ENCODE data around the gene LNX2.
"Not testable (repeated sequence)": the region's sequence is repeated elsewhere in the genome, so short reads cannot be mapped to it uniquely, and the experiment has no call there.

LNX2 gene

DNA sequence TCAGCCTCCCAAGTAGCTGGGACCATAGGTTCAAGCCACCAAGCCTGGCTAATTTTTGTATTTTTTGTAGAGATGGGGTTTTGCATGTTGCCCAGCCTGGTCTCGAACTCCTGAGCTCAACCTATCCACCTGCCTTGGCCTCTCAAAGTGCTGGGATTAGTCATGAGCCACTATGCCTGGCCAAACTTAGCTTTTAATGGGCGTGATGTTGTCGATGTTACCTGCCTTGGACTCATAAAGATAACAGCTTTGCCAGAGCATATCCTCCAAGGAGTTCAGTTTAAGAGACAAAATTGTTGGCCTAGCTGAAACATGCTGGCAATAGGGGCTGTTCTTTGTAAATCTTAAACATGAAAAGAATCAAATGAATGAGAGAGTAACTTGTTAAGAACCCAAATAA is 14.5 kb upstream of the LNX2 start:
- H3K4me1 ChIP-seq (ENCODE audit: control insufficient read depth, insufficient read depth, low read length): no peaks in the 10 kb centered on the region
- H3K9ac ChIP-seq (ENCODE audit: low read length): no peak overlapping the region
- H3K4me3 ChIP-seq (ENCODE audit: low read length): no peak overlapping the region
- H3K36me3 ChIP-seq (ENCODE audit: control insufficient read depth, insufficient read depth, low read length): no peaks in the 10 kb centered on the region
- no peaks in the 10 kb centered on the region for H3K9me3 ChIP-seq (ENCODE audit: control insufficient read depth, low read length)
- H3K27me3 ChIP-seq (ENCODE audit: control insufficient read depth, insufficient read depth, low read length): no peaks in the 10 kb centered on the region

DNA sequence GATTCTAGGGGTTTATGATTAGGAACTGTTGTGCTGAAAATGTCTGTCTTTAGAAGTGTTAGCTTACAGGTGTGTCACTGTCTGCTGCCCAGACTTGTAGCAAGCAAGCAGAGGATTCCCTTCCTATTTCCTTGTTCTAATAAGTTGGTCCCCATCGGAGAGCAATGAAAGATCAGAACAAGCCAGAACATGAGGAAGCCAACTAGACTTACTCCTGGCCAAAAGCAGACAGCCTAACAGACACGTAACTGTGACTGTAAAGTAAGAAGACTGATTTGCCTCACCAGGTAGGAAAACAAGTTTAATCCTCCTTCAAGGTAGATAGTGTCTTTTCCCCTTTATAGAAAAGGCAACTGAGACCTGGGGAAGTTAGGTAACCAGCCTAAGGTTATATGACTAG is 13.9 kb upstream of the LNX2 start:
- Histone ChIP-seq H3K36me3 (ENCODE audit: control insufficient read depth, insufficient read depth, low read length) (no peaks in the 10 kb centered on the region), H3K4me3 (ENCODE audit: low read length) (no peak overlapping the region), H3K4me1 (ENCODE audit: control insufficient read depth, insufficient read depth, low read length) (no peaks in the 10 kb centered on the region), H3K9me3 (ENCODE audit: control insufficient read depth, low read length) (no peaks in the 10 kb centered on the region), H3K9ac (ENCODE audit: low read length) (no peak overlapping the region), H3K27me3 (ENCODE audit: control insufficient read depth, insufficient read depth, low read length) (no peaks in the 10 kb centered on the region)

DNA sequence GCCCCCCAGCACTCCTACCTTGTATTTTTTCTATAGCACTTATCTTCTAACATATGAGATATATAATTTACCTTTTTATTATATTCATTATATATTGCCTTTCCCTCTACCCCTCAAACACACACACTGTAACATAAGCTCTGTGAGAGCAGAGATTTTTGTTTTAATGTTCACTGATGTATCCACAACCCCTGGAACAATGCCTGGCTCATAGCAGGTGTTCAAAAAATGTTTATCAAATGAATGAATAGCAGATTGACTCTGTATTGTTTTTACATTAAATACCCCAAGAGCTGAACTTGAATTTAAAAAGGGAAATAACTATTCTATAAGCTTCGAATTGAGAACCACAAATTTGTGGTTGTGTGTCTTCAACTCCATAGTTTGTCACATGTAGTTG is 12.3 kb upstream of the LNX2 start:
- Histone ChIP-seq H3K27me3 (ENCODE audit: control insufficient read depth, insufficient read depth, low read length) (no peaks in the 10 kb centered on the region), H3K9me3 (ENCODE audit: control insufficient read depth, low read length) (no peaks in the 10 kb centered on the region), H3K36me3 (ENCODE audit: control insufficient read depth, insufficient read depth, low read length) (no peaks in the 10 kb centered on the region), H3K4me3 (ENCODE audit: low read length) (no peak overlapping the region), H3K4me1 (ENCODE audit: control insufficient read depth, insufficient read depth, low read length) (no peaks in the 10 kb centered on the region), H3K9ac (ENCODE audit: low read length) (no peak overlapping the region)

DNA sequence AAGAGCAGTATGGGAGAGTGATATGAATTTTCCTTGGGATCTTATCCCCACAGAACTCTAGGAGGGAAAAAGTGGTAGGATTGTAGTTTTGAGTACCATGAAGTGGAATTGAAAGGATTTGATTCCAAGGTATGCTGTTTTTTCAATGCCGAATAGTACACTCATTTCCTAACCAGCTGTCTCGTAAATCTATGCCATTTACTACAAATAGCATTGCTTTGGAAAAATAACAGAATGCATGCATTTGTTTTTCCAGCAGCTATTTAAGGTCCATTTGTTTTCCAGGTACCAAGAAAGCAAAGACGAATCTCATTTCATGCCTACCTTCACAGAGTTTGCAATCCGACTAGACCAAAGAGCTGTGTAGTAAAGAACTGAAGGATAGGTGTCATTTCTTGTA is 11.9 kb upstream of the LNX2 start:
- Histone ChIP-seq H3K4me3 (ENCODE audit: low read length) (no peak overlapping the region), H3K9ac (ENCODE audit: low read length) (no peak overlapping the region), H3K9me3 (ENCODE audit: control insufficient read depth, low read length) (no peaks in the 10 kb centered on the region), H3K4me1 (ENCODE audit: control insufficient read depth, insufficient read depth, low read length) (no peaks in the 10 kb centered on the region), H3K27me3 (ENCODE audit: control insufficient read depth, insufficient read depth, low read length) (no peaks in the 10 kb centered on the region), H3K36me3 (ENCODE audit: control insufficient read depth, insufficient read depth, low read length) (no peaks in the 10 kb centered on the region)

DNA sequence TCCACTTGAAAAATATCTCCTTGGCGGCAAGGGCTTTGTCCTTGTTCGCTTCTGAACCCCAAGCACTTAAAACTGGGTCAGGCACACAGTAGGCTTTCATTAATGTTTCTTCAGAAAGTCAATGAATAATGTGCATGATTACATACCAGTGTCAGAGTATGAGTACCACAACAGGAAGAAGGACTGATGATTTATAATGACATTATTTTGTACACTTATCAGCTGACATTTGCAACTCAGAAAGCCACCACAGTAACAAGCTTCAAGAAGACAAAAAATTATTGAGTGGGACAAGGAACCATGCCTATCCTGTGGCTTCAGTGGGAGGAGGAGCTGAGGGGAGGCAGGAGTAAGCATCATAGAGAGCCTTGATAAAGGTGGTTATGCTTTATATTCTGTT is 11.3 kb upstream of the LNX2 start:
- no peaks in the 10 kb centered on the region for H3K9me3 ChIP-seq (ENCODE audit: control insufficient read depth, low read length)
- H3K9ac ChIP-seq (ENCODE audit: low read length): no peak overlapping the region
- no peaks in the 10 kb centered on the region for H3K27me3 ChIP-seq (ENCODE audit: control insufficient read depth, insufficient read depth, low read length)
- no peak overlapping the region for H3K4me3 ChIP-seq (ENCODE audit: low read length)
- no peaks in the 10 kb centered on the region for H3K4me1 ChIP-seq (ENCODE audit: control insufficient read depth, insufficient read depth, low read length)
- H3K36me3 ChIP-seq (ENCODE audit: control insufficient read depth, insufficient read depth, low read length): no peaks in the 10 kb centered on the region

DNA sequence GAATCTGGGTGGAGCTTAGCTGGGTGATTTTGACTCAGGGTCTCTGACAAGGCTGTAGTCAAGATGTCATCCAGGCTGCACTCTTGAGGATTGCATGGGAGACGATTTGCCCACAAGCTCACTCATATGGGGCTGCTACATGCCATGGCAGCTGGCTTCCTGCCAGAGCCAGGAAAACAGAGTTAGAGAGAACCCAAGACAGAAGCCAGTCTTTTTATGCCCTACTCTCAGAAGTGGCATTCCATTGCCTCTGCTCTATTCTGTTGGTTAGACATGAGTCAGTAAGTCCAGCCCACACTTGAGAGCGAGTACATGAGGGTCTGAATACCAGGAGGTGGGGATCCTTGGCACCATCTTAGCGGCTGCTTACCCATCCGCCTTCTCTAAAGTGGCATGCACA is 10.8 kb upstream of the LNX2 start:
- no peaks in the 10 kb centered on the region for H3K27me3 ChIP-seq (ENCODE audit: control insufficient read depth, insufficient read depth, low read length)
- H3K36me3 ChIP-seq (ENCODE audit: control insufficient read depth, insufficient read depth, low read length): no peaks in the 10 kb centered on the region
- no peaks in the 10 kb centered on the region for H3K4me1 ChIP-seq (ENCODE audit: control insufficient read depth, insufficient read depth, low read length)
- H3K9ac ChIP-seq (ENCODE audit: low read length): no peak overlapping the region
- no peaks in the 10 kb centered on the region for H3K9me3 ChIP-seq (ENCODE audit: control insufficient read depth, low read length)
- H3K4me3 ChIP-seq (ENCODE audit: low read length): no peak overlapping the region

DNA sequence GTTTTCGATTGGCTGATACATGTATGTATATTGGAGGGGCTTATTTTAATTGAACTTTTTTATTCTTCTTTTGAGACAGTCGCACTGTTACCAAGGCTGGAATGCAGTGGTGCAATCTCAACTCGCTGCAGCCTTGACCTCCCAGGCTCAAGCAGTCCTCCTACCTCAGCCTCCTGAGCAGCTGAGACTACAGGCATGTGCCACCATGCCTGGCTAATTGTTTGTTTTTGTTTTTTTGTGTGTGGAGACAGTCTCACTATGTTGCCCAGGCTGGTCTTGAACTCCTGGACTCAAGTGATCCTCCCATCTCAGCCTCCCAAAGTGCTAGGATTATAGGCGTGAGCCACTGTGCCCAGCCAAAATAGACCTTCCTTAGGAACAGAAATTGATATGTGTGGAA is 8.4 kb upstream of the LNX2 start:
- not testable (repeated sequence) for H3K27me3 ChIP-seq (ENCODE audit: control insufficient read depth, insufficient read depth, low read length); H3K9me3 ChIP-seq (ENCODE audit: control insufficient read depth, low read length); H3K36me3 ChIP-seq (ENCODE audit: control insufficient read depth, insufficient read depth, low read length); H3K4me1 ChIP-seq (ENCODE audit: control insufficient read depth, insufficient read depth, low read length); H3K9ac ChIP-seq (ENCODE audit: low read length); H3K4me3 ChIP-seq (ENCODE audit: low read length)

DNA sequence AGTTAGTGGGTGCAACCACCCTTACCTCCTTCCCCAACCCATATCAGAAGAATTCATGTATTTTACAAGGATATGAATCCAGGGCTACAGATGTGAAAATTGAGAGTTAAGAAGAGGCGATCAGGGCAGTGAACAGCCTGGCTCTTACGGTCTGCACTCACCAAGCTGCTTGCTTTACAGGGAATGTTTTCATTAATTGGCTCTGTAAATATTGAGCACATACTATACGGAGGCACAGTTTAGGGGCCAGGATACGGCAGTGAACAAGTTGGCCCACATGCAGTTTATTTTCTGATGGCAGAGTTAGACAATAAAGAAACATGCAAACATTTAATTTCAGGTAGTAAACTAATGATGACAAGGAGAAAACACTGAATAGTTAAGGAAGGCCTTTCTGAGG is 7.8 kb upstream of the LNX2 start:
- Histone ChIP-seq H3K4me1 (ENCODE audit: control insufficient read depth, insufficient read depth, low read length) (peaks cover 16% of the 10 kb centered on the region), H3K27me3 (ENCODE audit: control insufficient read depth, insufficient read depth, low read length) (no peaks in the 10 kb centered on the region), H3K9ac (ENCODE audit: low read length) (no peak overlapping the region), H3K9me3 (ENCODE audit: control insufficient read depth, low read length) (no peaks in the 10 kb centered on the region), H3K4me3 (ENCODE audit: low read length) (no peak overlapping the region), H3K36me3 (ENCODE audit: control insufficient read depth, insufficient read depth, low read length) (no peaks in the 10 kb centered on the region)

DNA sequence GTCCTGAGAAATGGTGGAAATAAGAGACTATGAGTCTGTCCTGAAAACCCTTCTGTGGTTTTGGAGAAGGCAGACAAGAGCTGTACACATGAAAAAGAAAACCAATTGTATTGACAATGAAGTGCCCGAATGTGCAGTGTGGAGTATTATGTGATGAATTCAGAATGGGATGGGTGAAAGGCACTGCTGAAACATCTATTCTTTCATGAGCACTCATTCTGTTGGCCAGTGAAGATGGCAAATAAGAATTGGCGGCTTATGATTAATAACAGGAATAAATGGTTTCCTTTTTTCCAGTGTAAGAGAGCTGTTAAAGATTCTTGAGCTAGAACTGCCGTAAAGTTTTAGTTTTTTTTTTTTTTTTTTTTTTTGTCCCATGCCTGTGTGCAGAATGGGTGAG is 7.1 kb upstream of the LNX2 start:
- Histone ChIP-seq H3K9ac (ENCODE audit: low read length) (no peak overlapping the region), H3K4me3 (ENCODE audit: low read length) (no peak overlapping the region), H3K36me3 (ENCODE audit: control insufficient read depth, insufficient read depth, low read length) (no peaks in the 10 kb centered on the region), H3K9me3 (ENCODE audit: control insufficient read depth, low read length) (no peaks in the 10 kb centered on the region), H3K4me1 (ENCODE audit: control insufficient read depth, insufficient read depth, low read length) (peaks cover 21% of the 10 kb centered on the region), H3K27me3 (ENCODE audit: control insufficient read depth, insufficient read depth, low read length) (no peaks in the 10 kb centered on the region)

DNA sequence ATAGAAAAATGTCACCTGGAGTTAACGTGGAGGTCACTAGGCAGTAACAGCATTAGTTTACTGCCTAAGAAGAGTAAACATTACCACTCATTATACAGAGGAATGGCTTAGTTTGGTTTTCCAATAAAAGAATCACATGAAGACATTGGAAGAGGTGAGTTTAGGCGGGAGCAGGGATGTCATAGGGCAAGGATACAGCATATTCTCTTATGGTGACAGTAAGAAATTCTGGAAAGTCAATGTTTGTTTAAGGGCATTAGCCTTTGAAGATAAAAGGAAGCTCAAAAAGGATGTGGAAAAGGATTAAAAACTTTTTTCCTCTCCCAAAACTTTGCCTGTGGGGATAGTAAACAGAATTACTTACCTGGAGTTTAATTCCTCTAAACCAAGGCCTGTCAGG is 5.5 kb upstream of the LNX2 start:
- Histone ChIP-seq H3K9me3 (ENCODE audit: control insufficient read depth, low read length) (no peaks in the 10 kb centered on the region), H3K27me3 (ENCODE audit: control insufficient read depth, insufficient read depth, low read length) (no peaks in the 10 kb centered on the region), H3K4me1 (ENCODE audit: control insufficient read depth, insufficient read depth, low read length) (peaks cover 23% of the 10 kb centered on the region), H3K9ac (ENCODE audit: low read length) (no peak overlapping the region), H3K4me3 (ENCODE audit: low read length) (no peak overlapping the region), H3K36me3 (ENCODE audit: control insufficient read depth, insufficient read depth, low read length) (no peaks in the 10 kb centered on the region)

DNA sequence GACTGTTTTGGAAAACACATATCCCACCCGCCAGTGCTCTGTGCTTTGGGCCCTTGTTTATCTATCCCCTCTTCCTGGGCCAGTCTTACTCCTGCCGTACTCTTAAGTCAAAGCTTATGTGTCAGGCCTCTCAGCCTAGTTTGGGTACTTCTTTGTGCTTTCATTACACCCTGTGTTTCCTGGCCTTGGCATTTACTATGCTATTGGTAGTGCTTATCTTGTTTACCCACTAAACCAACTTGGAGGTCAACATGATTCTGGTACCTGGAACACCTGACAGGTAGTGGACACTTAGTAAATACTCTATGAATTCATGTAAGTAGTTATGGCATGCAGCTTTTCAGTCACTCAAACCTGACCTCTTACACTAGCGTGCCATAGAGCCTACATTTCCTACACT is 3.7 kb upstream of the LNX2 start:
- Histone ChIP-seq H3K27me3 (ENCODE audit: control insufficient read depth, insufficient read depth, low read length) (no peaks in the 10 kb centered on the region), H3K36me3 (ENCODE audit: control insufficient read depth, insufficient read depth, low read length) (no peaks in the 10 kb centered on the region), H3K4me1 (ENCODE audit: control insufficient read depth, insufficient read depth, low read length) (peaks cover 23% of the 10 kb centered on the region), H3K4me3 (ENCODE audit: low read length) (no peak overlapping the region), H3K9me3 (ENCODE audit: control insufficient read depth, low read length) (no peaks in the 10 kb centered on the region), H3K9ac (ENCODE audit: low read length) (no peak overlapping the region)

DNA sequence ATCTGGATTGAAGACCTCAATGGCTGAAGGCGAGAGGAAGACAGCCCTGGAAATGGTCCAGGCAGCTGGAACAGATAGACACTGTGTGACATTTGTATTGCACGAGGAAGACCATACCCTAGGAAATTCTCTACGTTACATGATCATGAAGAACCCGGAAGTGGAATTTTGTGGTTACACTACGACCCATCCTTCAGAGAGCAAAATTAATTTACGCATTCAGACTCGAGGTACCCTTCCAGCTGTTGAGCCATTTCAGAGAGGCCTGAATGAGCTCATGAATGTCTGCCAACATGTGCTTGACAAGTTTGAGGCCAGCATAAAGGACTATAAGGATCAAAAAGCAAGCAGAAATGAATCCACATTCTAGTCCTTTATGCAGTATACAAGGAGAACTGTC is 2.6 kb upstream of the LNX2 start:
- H3K4me3 ChIP-seq (ENCODE audit: low read length): no peak overlapping the region
- peaks cover 35% of the 10 kb centered on the region for H3K4me1 ChIP-seq (ENCODE audit: control insufficient read depth, insufficient read depth, low read length)
- H3K9ac ChIP-seq (ENCODE audit: low read length): no peak overlapping the region
- no peaks in the 10 kb centered on the region for H3K27me3 ChIP-seq (ENCODE audit: control insufficient read depth, insufficient read depth, low read length)
- no peaks in the 10 kb centered on the region for H3K36me3 ChIP-seq (ENCODE audit: control insufficient read depth, insufficient read depth, low read length)
- no peaks in the 10 kb centered on the region for H3K9me3 ChIP-seq (ENCODE audit: control insufficient read depth, low read length)

DNA sequence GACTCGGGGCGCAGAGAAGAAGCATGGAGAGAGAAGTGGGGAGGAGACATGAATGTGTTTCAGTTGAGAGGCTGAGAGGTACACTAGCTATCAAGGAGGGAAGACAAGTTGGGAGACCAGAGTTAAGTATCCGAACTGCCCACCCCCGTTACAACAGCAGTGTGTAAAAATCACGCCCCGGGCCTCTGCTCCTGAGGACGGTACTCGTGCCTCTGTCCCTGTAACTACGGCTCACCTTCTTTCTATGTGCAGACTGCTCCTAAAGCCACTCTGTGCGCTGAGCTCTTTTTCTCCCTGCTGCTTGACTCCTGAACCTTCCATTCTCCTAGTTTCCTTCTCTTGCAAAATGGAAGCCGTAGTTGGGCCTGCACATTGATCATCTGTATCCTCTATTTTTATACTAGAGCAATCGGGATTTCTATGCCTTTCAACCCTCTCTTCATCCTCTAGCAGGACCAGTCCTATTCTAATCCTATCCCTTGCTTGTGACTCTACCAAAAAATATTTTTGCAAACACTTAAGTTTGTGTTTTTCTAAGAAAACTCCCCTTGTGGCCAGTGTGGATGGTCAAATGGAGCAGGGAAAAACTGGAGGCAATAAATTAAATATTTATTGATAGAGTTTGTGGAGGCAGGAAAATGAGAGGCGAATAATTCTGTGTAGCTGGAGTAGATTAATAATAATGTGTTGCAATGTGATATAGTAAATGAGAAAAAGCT is 1.9 kb upstream of the LNX2 start:
- Histone ChIP-seq H3K9ac (ENCODE audit: low read length) (peak overlapping the region; percentile 97), H3K9me3 (ENCODE audit: control insufficient read depth, low read length) (no peaks in the 10 kb centered on the region), H3K36me3 (ENCODE audit: control insufficient read depth, insufficient read depth, low read length) (no peaks in the 10 kb centered on the region), H3K4me3 (ENCODE audit: low read length) (peak overlapping the region; percentile 89), H3K4me1 (ENCODE audit: control insufficient read depth, insufficient read depth, low read length) (peaks cover 41% of the 10 kb centered on the region), H3K27me3 (ENCODE audit: control insufficient read depth, insufficient read depth, low read length) (no peaks in the 10 kb centered on the region)

Data from mucosa of stomach (tissue), 1 donor.